Transverse colon (tissue), 4 donors: ENCODE data around the gene IZUMO3. TPM values are rescaled to one million over a fixed set of nuclear protein-coding genes. Genes with fewer than 3 reads are reported as not detected.

Source experiments
- DNase-seq: peaks from one replicate; pipeline ENCODE4 v3.0.0-alpha.2; 2019
- H3K27ac ChIP-seq, 4 donors: fragments of 200-600 bp; sonication (generic); 2 replicates each; pipeline ENCODE4 v1.5.1; 2016 to 2018; ENCODE audit warnings: inconsistent platforms in 4 of 4
- H3K27me3 ChIP-seq: fragments of 200-600 bp; sonication (generic); 2 replicates; pipeline ENCODE4 v1.5.1; 2017; ENCODE audit warnings: inconsistent platforms
- H3K36me3 ChIP-seq, 4 donors: fragments of 200-600 bp; sonication (generic); 2 replicates each; pipeline ENCODE4 v1.5.1; 2017 to 2019; ENCODE audit warnings: inconsistent platforms in 4 of 4
- H3K4me1 ChIP-seq, 4 donors: fragments of 200-600 bp; sonication (generic); 2 replicates each; pipeline ENCODE4 v1.5.1; 2017 to 2020; ENCODE audit warnings: inconsistent platforms in 4 of 4
- H3K4me3 ChIP-seq, 4 donors: fragments of 200-600 bp; sonication (generic); 1 replicate in 1 of 4; 2 replicates in 3 of 4; pipeline versions ENCODE4 v1.5.1 to v1.6.1; 2017 to 2019; ENCODE audit warnings: inconsistent platforms in 4 of 4
- H3K9me3 ChIP-seq, 2 donors: fragments of 200-600 bp; sonication (generic); 2 replicates each; pipeline ENCODE4 v1.5.1; 2017 to 2019; ENCODE audit warnings: inconsistent platforms in 2 of 2
- CTCF ChIP-seq, 5 experiments: fragments of 200-600 bp in 3 of 5; fragments of 450-650 bp in 2 of 5; sonication (generic) in 3 of 5; IDR thresholded peaks; 1 replicate in 2 of 5; 2 replicates in 3 of 5; pipeline ENCODE4 v1.5.1; 2016 to 2017; ENCODE audit warnings: antibody characterized with exemption in 5 of 5, inconsistent platforms in 3 of 5, mild to moderate bottlenecking in 2 of 5, moderate library complexity in 1 of 5
- EP300 ChIP-seq: sonication (generic); formaldehyde crosslinking; IDR thresholded peaks from one replicate; pipeline ENCODE4 v1.6.1; 2017; ENCODE audit warnings: antibody characterized with exemption, low read depth
- POLR2A ChIP-seq: fragments of 450-650 bp; IDR thresholded peaks from one replicate; pipeline ENCODE4 v1.6.1; 2016; ENCODE audit warnings: antibody characterized with exemption, mild to moderate bottlenecking, moderate library complexity
- POLR2AphosphoS5 ChIP-seq, 3 donors: sonication (generic); formaldehyde crosslinking; IDR thresholded peaks; one replicate each; pipeline ENCODE4 v1.6.1; 2016; ENCODE audit warnings: antibody characterized with exemption in 3 of 3
- WGBS, 2 donors: methylation state at CpG; one replicate each; pipeline ENCODE4 v1.1.5; 2018; ENCODE audit warnings: low coverage in 1 of 2; 5-methylcytosine and 5-hydroxymethylcytosine counted together
- in situ Hi-C, 4 donors: fragments of 200-750 bp; cut with MboI; loops; one replicate each; pipeline versions ENCODE4 v1.15.0 to v1.15.1; 2017; ENCODE audit warnings: low sequenced_read_pairs in 3 of 4, low pct_ligation_motif_present in 1 of 4, low pct_unique_long_range_greater_than_20kb in 1 of 4
- intact Hi-C: fragments of 100-400 bp; cut with DNase I; formaldehyde crosslinking; loops from one replicate; pipeline ENCODE4 v1.15.1; 2023; ENCODE audit warnings: low total_unique reads
- total RNA-seq, 4 donors: library from RNA; depleted of rRNA; stranded (reverse); fragments of >200 nt; gene quantifications; one replicate each; pipeline ENCODE4 v1.1.0, GENCODE V29; 2016

Gene IZUMO3
- not detected for total RNA-seq

- no peak for DNase-seq
- Histone ChIP-seq H3K4me1 (no peaks in the 10 kb centered on the region), H3K27me3 (no peaks in the 10 kb centered on the region), H3K36me3 (no peaks in the 10 kb centered on the region), H3K27ac (no peak within 1 kb of the TSS), H3K4me3 (no peak within 1 kb of the TSS), H3K9me3 (no peaks in the 10 kb centered on the region)
- in situ Hi-C loops = no loop called here
- TF ChIP-seq POLR2A = no peak
- TF ChIP-seq EP300 = no peak
- no peak for TF ChIP-seq CTCF (IDR thresholded peaks at IDR 0.05)
- TF ChIP-seq POLR2AphosphoS5 (IDR thresholded peaks at IDR 0.05) = no peak
- WGBS, 2 donors = 89 to 96% methylated on average over 3 of the region's 3 CpGs
- intact Hi-C loops = no loop called here
These were observed at the start of gene IZUMO3 for GRCh38 chr9:24545847-24546522. Gene IZUMO3, minus strand, starts transcription at chr9:24545897. Its CDS starts 248 bp downstream, at chr9:24545649.

GRCh38 chr9:24594234-24594850, 48.6 kb upstream of the IZUMO3 start:
- Histone ChIP-seq H3K9me3 (no peaks in the 10 kb centered on the region), H3K27me3 (no peaks in the 10 kb centered on the region), H3K4me3 (no peak overlapping the region), H3K4me1 (no peaks in the 10 kb centered on the region), H3K27ac (no peak overlapping the region), H3K36me3 (no peaks in the 10 kb centered on the region)
- in situ Hi-C loops (no loop called here), intact Hi-C loops (loop anchor here (5.0 to 10.0 kb wide), 2 partner anchors 43 to 60 kb away; no protein-coding TSS in a partner anchor)
- WGBS, 2 donors = 49% methylated on average over 8 of the region's 8 CpGs
- DNase-seq = no peak
- no peak for TF ChIP-seq EP300
- TF ChIP-seq POLR2A = no peak
- TF ChIP-seq POLR2AphosphoS5 (IDR thresholded peaks at IDR 0.05) = no peak
- no peak for TF ChIP-seq CTCF (IDR thresholded peaks at IDR 0.05)

- H3K4me1 ChIP-seq = no peaks in the 10 kb centered on the region
- intact Hi-C loops = loop anchor here (5.0 to 10.0 kb wide), 2 partner anchors 47 to 56 kb away; no protein-coding TSS in a partner anchor
- WGBS, 2 donors = 74 to 94% methylated on average over 1 of the region's 1 CpG
- no peak for TF ChIP-seq CTCF (IDR thresholded peaks at IDR 0.05)
- TF ChIP-seq POLR2A = no peak
- TF ChIP-seq EP300 = no peak
- TF ChIP-seq POLR2AphosphoS5 (IDR thresholded peaks at IDR 0.05) = no peak
- DNase-seq = no peak
- H3K27me3 ChIP-seq = no peaks in the 10 kb centered on the region
- no peak overlapping the region for H3K4me3 ChIP-seq
- H3K9me3 ChIP-seq = no peaks in the 10 kb centered on the region
- no peaks in the 10 kb centered on the region for H3K36me3 ChIP-seq
- H3K27ac ChIP-seq = no peak overlapping the region
- in situ Hi-C loops = no loop called here
These were observed 44.7 kb upstream of the IZUMO3 start for GRCh38 chr9:24590432-24590831.

GRCh38 chr9:24587883-24588282, 42.2 kb upstream of the IZUMO3 start:
- H3K9me3 ChIP-seq = no peaks in the 10 kb centered on the region
- H3K4me1 ChIP-seq = peaks cover 0 to under 1% (median 0%) of the 10 kb centered on the region in 4 donors
- no peaks in the 10 kb centered on the region for H3K27me3 ChIP-seq
- 68 to 70% methylated on average over 2 of the region's 2 CpGs for WGBS, 2 donors
- in situ Hi-C loops (no loop called here), intact Hi-C loops (no loop called here)
- no peaks in the 10 kb centered on the region for H3K36me3 ChIP-seq
- H3K27ac ChIP-seq = no peak overlapping the region
- no peak for DNase-seq
- TF ChIP-seq POLR2A (no peak), EP300 (no peak), CTCF (IDR thresholded peaks at IDR 0.05) (no peak), POLR2AphosphoS5 (IDR thresholded peaks at IDR 0.05) (no peak)
- H3K4me3 ChIP-seq = no peak overlapping the region
